SK-N-SH treated with all-trans-retinoic acid at 6 μM for 48 hours (cell line): ENCODE measurements around the gene SMARCA4.

Experiments used
- ARNTL ChIP-seq: fragments of 450-650 bp; formaldehyde crosslinking; IDR thresholded peaks from 2 replicates; pipeline ENCODE4 v1.5.0; 2020; ENCODE audit warnings: low read depth, mild to moderate bottlenecking, moderate library complexity, borderline replicate concordance
- BACH2 ChIP-seq: fragments of 250-450 bp; sonication (Bioruptor Pico); IDR thresholded peaks from 2 replicates; pipeline ENCODE4 v1.9.0; 2021; ENCODE audit warnings: mild to moderate bottlenecking, borderline replicate concordance
- CSDC2 ChIP-seq: fragments of 250-450 bp; sonication (Bioruptor Pico); IDR thresholded peaks from 2 replicates; pipeline ENCODE4 v1.5.0; 2020; ENCODE audit warnings: mild to moderate bottlenecking, moderate library complexity
- ESRRG ChIP-seq: fragments of 250-450 bp; sonication (Bioruptor Pico); IDR thresholded peaks from 2 replicates; pipeline ENCODE4 v1.6.1; 2021; ENCODE audit warnings: mild to moderate bottlenecking
- ISL1 ChIP-seq: fragments of 250-450 bp; sonication (Bioruptor Pico); IDR thresholded peaks from 2 replicates; pipeline ENCODE4 v2.1.2; 2022; ENCODE audit warnings: mild to moderate bottlenecking, moderate library complexity
- PPARA ChIP-seq: fragments of 250-450 bp; sonication (Bioruptor Pico); IDR thresholded peaks from 2 replicates; pipeline ENCODE4 v1.5.0; 2020; ENCODE audit warnings: mild to moderate bottlenecking, borderline replicate concordance
- ZNF565 ChIP-seq: fragments of 450-650 bp; formaldehyde crosslinking; conservative IDR thresholded peaks from 2 replicates; pipeline ENCODE4 v1.5.0; 2020; ENCODE audit warnings: low read depth, mild to moderate bottlenecking, moderate library complexity
- TF ChIP-seq, protein P1 (sequence below): fragments of 250-450 bp; sonication (Bioruptor Pico); IDR thresholded peaks from 2 replicates; pipeline ENCODE4 v1.8.0; 2020; ENCODE audit warnings: mild to moderate bottlenecking, moderate library complexity, borderline replicate concordance
- TF ChIP-seq, protein P2 (sequence below): fragments of 250-450 bp; sonication (Bioruptor Pico); IDR thresholded peaks from 2 replicates; pipeline ENCODE4 v1.5.1; 2020; ENCODE audit warnings: low read depth, mild to moderate bottlenecking, moderate library complexity
- TF ChIP-seq, protein P3 (sequence below): fragments of 250-450 bp; sonication (Bioruptor Pico); IDR thresholded peaks from 2 replicates; pipeline ENCODE4 v1.5.1; 2021; ENCODE audit warnings: mild to moderate bottlenecking, moderate library complexity
- TF ChIP-seq, protein P4 (sequence below): fragments of 250-450 bp; sonication (Bioruptor Pico); IDR thresholded peaks from 2 replicates; pipeline ENCODE4 v1.5.0; 2020; ENCODE audit warnings: mild to moderate bottlenecking, moderate library complexity

DNA sequence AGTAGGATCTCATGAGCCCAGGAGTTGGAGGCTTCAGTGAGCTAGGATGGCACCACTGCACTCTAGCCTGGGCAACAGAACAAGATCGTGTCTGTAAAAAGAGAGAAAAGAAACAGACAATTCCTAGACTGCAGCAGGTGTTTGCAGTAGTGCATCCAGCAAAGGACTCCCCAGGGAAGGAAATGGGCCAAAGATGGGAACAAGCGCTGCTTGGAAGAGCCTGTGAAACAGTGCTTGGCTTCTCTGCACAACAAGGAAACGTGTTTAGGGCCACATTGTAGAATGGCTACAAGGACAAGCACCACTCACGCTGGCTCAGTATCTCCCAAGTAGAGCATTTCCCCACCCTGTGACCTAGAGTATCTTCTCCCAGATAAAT lies 93.0 kb downstream of the SMARCA4 start:
- TF ChIP-seq, protein P1, sequence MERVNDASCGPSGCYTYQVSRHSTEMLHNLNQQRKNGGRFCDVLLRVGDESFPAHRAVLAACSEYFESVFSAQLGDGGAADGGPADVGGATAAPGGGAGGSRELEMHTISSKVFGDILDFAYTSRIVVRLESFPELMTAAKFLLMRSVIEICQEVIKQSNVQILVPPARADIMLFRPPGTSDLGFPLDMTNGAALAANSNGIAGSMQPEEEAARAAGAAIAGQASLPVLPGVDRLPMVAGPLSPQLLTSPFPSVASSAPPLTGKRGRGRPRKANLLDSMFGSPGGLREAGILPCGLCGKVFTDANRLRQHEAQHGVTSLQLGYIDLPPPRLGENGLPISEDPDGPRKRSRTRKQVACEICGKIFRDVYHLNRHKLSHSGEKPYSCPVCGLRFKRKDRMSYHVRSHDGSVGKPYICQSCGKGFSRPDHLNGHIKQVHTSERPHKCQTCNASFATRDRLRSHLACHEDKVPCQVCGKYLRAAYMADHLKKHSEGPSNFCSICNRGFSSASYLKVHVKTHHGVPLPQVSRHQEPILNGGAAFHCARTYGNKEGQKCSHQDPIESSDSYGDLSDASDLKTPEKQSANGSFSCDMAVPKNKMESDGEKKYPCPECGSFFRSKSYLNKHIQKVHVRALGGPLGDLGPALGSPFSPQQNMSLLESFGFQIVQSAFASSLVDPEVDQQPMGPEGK (CRISPR knock-in tag), result no peak
- no peak for TF ChIP-seq CSDC2
- TF ChIP-seq, protein P2, sequence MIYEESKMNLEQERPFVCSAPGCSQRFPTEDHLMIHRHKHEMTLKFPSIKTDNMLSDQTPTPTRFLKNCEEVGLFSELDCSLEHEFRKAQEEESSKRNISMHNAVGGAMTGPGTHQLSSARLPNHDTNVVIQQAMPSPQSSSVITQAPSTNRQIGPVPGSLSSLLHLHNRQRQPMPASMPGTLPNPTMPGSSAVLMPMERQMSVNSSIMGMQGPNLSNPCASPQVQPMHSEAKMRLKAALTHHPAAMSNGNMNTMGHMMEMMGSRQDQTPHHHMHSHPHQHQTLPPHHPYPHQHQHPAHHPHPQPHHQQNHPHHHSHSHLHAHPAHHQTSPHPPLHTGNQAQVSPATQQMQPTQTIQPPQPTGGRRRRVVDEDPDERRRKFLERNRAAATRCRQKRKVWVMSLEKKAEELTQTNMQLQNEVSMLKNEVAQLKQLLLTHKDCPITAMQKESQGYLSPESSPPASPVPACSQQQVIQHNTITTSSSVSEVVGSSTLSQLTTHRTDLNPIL (CRISPR knock-in tag), result no peak
- TF ChIP-seq BACH2 (CRISPR knock-in tag), result no peak
- no peak for TF ChIP-seq ARNTL (CRISPR knock-in tag)
- TF ChIP-seq ZNF565 (CRISPR knock-in tag), result no peak
- TF ChIP-seq PPARA (CRISPR knock-in tag), result no peak
- TF ChIP-seq ISL1 (CRISPR knock-in tag), result no peak
- TF ChIP-seq, protein P3, sequence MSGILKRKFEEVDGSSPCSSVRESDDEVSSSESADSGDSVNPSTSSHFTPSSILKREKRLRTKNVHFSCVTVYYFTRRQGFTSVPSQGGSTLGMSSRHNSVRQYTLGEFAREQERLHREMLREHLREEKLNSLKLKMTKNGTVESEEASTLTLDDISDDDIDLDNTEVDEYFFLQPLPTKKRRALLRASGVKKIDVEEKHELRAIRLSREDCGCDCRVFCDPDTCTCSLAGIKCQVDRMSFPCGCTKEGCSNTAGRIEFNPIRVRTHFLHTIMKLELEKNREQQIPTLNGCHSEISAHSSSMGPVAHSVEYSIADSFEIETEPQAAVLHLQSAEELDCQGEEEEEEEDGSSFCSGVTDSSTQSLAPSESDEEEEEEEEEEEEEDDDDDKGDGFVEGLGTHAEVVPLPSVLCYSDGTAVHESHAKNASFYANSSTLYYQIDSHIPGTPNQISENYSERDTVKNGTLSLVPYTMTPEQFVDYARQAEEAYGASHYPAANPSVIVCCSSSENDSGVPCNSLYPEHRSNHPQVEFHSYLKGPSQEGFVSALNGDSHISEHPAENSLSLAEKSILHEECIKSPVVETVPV (CRISPR knock-in tag), result no peak
- TF ChIP-seq, protein P4, sequence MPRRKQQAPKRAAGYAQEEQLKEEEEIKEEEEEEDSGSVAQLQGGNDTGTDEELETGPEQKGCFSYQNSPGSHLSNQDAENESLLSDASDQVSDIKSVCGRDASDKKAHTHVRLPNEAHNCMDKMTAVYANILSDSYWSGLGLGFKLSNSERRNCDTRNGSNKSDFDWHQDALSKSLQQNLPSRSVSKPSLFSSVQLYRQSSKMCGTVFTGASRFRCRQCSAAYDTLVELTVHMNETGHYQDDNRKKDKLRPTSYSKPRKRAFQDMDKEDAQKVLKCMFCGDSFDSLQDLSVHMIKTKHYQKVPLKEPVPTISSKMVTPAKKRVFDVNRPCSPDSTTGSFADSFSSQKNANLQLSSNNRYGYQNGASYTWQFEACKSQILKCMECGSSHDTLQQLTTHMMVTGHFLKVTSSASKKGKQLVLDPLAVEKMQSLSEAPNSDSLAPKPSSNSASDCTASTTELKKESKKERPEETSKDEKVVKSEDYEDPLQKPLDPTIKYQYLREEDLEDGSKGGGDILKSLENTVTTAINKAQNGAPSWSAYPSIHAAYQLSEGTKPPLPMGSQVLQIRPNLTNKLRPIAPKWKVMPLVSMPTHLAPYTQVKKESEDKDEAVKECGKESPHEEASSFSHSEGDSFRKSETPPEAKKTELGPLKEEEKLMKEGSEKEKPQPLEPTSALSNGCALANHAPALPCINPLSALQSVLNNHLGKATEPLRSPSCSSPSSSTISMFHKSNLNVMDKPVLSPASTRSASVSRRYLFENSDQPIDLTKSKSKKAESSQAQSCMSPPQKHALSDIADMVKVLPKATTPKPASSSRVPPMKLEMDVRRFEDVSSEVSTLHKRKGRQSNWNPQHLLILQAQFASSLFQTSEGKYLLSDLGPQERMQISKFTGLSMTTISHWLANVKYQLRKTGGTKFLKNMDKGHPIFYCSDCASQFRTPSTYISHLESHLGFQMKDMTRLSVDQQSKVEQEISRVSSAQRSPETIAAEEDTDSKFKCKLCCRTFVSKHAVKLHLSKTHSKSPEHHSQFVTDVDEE (CRISPR knock-in tag), result no peak
- TF ChIP-seq ESRRG, result no peak
